Trophoblast cell (in vitro differentiated cells and primary cell): ENCODE results near the gene AKAP6.

ENCODE experiments used
- DNase-seq, 2 donors: peaks; one replicate each; pipeline ENCODE4 v3.0.0-alpha.2; 2016
- H2AFZ ChIP-seq: 2 replicates; pipeline ENCODE4 v1.6.1; 2013; ENCODE audit warnings: low read length, moderate library complexity, mild to moderate bottlenecking; ENCODE audit not compliant: insufficient read depth, poor library complexity
- H2AK5ac ChIP-seq: 2 replicates; pipeline ENCODE4 v1.6.1; 2013; ENCODE audit warnings: mild to moderate bottlenecking, low read length
- H2BK120ac ChIP-seq: 2 replicates; pipeline ENCODE4 v1.6.1; 2013; ENCODE audit warnings: low read length, mild to moderate bottlenecking, moderate library complexity; ENCODE audit not compliant: insufficient read depth, poor library complexity
- H2BK12ac ChIP-seq: 2 replicates; pipeline ENCODE4 v1.6.1; 2013; ENCODE audit warnings: mild to moderate bottlenecking, low read length, moderate library complexity
- H2BK5ac ChIP-seq: 2 replicates; pipeline ENCODE4 v1.6.1; 2013; ENCODE audit warnings: low read length, low read depth, moderate library complexity, mild to moderate bottlenecking; ENCODE audit not compliant: poor library complexity
- H3K14ac ChIP-seq: 2 replicates; pipeline ENCODE4 v1.6.1; 2013; ENCODE audit warnings: mild to moderate bottlenecking, low read length
- H3K18ac ChIP-seq: 2 replicates; pipeline ENCODE4 v1.6.1; 2013; ENCODE audit warnings: mild to moderate bottlenecking, low read length
- H3K23ac ChIP-seq: 2 replicates; pipeline ENCODE4 v1.6.1; 2013; ENCODE audit warnings: low read length
- H3K27ac ChIP-seq: 2 replicates; pipeline ENCODE4 v1.5.1; 2013; ENCODE audit warnings: low read depth, mild to moderate bottlenecking, inconsistent platforms, low read length, moderate library complexity
- H3K27me3 ChIP-seq: 2 replicates; pipeline ENCODE4 v1.6.1; 2013; ENCODE audit warnings: inconsistent platforms, mild to moderate bottlenecking, low read length, moderate library complexity; ENCODE audit not compliant: insufficient read depth
- H3K36me3 ChIP-seq, 2 experiments: 1 replicate in 1 of 2; 2 replicates in 1 of 2; pipeline ENCODE4 v1.6.1; 2013; ENCODE audit warnings: low read length in 2 of 2, mild to moderate bottlenecking in 2 of 2, moderate library complexity in 1 of 2; ENCODE audit not compliant: insufficient read depth in 2 of 2, control insufficient read depth in 1 of 2
- H3K4ac ChIP-seq: 2 replicates; pipeline ENCODE4 v1.6.1; 2013; ENCODE audit warnings: low read depth, mild to moderate bottlenecking, low read length, moderate library complexity
- H3K4me1 ChIP-seq, 2 experiments: 1 replicate in 1 of 2; 2 replicates in 1 of 2; pipeline ENCODE4 v1.6.1; 2013; ENCODE audit warnings: low read length in 2 of 2, mild to moderate bottlenecking in 2 of 2, moderate library complexity in 1 of 2; ENCODE audit not compliant: insufficient read depth in 2 of 2, control insufficient read depth in 1 of 2
- H3K4me2 ChIP-seq: 2 replicates; pipeline ENCODE4 v1.6.1; 2013; ENCODE audit warnings: inconsistent platforms, mild to moderate bottlenecking, low read length, moderate library complexity
- H3K4me3 ChIP-seq: 2 replicates; pipeline ENCODE4 v1.5.1; 2013; ENCODE audit warnings: mild to moderate bottlenecking, low read depth, low read length, inconsistent platforms
- H3K79me1 ChIP-seq: one replicate; pipeline ENCODE4 v1.6.1; 2013; ENCODE audit warnings: low read length
- H3K79me2 ChIP-seq: 2 replicates; pipeline ENCODE4 v1.6.1; 2013; ENCODE audit warnings: low read length, mild to moderate bottlenecking; ENCODE audit not compliant: control insufficient read depth, insufficient read depth, poor library complexity
- H3K9ac ChIP-seq: 2 replicates; pipeline ENCODE4 v1.6.1; 2013; ENCODE audit warnings: mild to moderate bottlenecking, low read length
- H3K9me3 ChIP-seq: 2 replicates; pipeline ENCODE4 v1.6.1; 2013; ENCODE audit warnings: low read depth, mild to moderate bottlenecking, control low read depth, inconsistent platforms, low read length; ENCODE audit not compliant: insufficient read depth
- H4K12ac ChIP-seq: 2 replicates; pipeline ENCODE4 v1.6.1; 2013; ENCODE audit warnings: low read depth, mild to moderate bottlenecking, low read length, moderate library complexity
- H4K8ac ChIP-seq: 2 replicates; pipeline ENCODE4 v1.6.1; 2013; ENCODE audit warnings: low read depth, mild to moderate bottlenecking, low read length, moderate library complexity
- H4K91ac ChIP-seq: one replicate; pipeline ENCODE4 v1.6.1; 2013; ENCODE audit warnings: low read depth, mild to moderate bottlenecking, low read length, moderate library complexity
- WGBS: extraction: QIAGEN DNeasy Blood & Tissue Kit; methylation state at CpG from one replicate; pipeline ENCODE4 v1.1.7; 2013; ENCODE audit warnings: missing lambda C conversion rate; ENCODE audit not compliant: insufficient read length, insufficient coverage; ENCODE audit errors: extremely low coverage; 5-methylcytosine and 5-hydroxymethylcytosine counted together

AKAP6 gene

DNA sequence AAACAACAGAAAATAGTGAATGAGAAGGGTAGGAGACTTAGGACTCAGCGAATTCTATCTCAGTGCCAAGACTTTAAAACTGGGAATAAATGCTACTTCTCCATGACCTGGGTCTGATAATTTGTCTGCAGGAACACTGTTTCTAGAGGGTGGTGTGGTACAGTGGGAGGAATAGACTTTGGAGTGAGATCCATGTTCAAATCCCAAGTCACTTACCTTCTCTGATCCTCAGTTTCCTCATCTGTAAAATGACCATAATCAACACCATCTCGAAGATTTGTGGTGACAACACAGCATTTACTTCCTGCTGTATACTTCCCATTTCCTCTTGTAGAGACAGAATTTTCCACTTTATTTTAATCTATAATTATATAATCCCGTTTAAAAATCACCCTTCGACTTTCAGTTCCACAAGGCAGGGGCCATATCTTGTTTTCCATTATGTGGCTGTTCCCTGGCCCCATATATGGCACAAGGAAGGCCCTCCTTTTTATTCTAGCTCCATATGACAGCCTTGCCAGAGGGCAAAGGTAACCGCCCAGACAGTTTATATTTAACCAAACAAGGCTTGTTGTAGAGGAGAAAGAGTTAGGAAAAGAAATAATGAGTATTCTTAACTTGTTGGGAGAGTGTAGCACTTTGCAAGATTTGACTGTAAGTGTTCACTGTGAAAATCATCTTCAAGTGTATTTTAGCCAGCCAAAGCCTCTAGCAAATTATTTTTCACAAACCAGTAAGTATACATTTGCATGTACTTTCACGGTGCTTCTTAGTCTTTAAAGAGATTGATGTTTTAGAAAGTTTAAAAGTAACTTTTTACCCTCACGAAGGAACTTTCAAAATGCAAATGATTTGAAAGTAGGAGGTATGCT, 243.1 kb downstream of the AKAP6 start:
- Histone ChIP-seq H3K4me2 (no peak overlapping the region), H3K18ac (no peak overlapping the region), H3K27me3 (no peaks in the 10 kb centered on the region), H4K91ac (no peak overlapping the region), H3K9ac (no peak overlapping the region), H3K9me3 (no peaks in the 10 kb centered on the region), H3K4me3 (no peak overlapping the region), H2BK120ac (no peak overlapping the region), H2BK5ac (no peak overlapping the region), H3K79me1 (no peaks in the 10 kb centered on the region), H4K12ac (no peak overlapping the region), H2BK12ac (no peak overlapping the region), H3K14ac (no peak overlapping the region), H4K8ac (no peak overlapping the region), H3K4me1 (no peaks in the 10 kb centered on the region), H3K23ac (no peak overlapping the region), H3K27ac (no peak overlapping the region), H3K36me3 (no peaks in the 10 kb centered on the region), H2AK5ac (no peak overlapping the region), H3K4ac (no peak overlapping the region), H2AFZ (no peak overlapping the region), H3K79me2 (no peaks in the 10 kb centered on the region)
- no CpG with 5 or more reads among the region's 7 CpGs for WGBS
- DNase-seq = no peak

- Histone ChIP-seq H2AK5ac (no peak overlapping the region), H3K27ac (no peak overlapping the region), H2BK5ac (no peak overlapping the region), H4K8ac (no peak overlapping the region), H3K79me1 (no peaks in the 10 kb centered on the region), H3K36me3 (no peaks in the 10 kb centered on the region), H2BK120ac (no peak overlapping the region), H3K27me3 (no peaks in the 10 kb centered on the region), H4K91ac (no peak overlapping the region), H3K18ac (no peak overlapping the region), H3K23ac (no peak overlapping the region), H3K4me3 (no peak overlapping the region), H4K12ac (no peak overlapping the region), H3K4ac (no peak overlapping the region), H3K79me2 (no peaks in the 10 kb centered on the region), H2AFZ (no peak overlapping the region), H3K9me3 (no peaks in the 10 kb centered on the region), H3K14ac (no peak overlapping the region), H3K4me1 (no peaks in the 10 kb centered on the region), H3K4me2 (no peak overlapping the region), H2BK12ac (no peak overlapping the region), H3K9ac (no peak overlapping the region)
- DNase-seq = no peak
Observed at GRCh38 chr14:32572867-32573150, 243.7 kb downstream of the AKAP6 start.

DNA sequence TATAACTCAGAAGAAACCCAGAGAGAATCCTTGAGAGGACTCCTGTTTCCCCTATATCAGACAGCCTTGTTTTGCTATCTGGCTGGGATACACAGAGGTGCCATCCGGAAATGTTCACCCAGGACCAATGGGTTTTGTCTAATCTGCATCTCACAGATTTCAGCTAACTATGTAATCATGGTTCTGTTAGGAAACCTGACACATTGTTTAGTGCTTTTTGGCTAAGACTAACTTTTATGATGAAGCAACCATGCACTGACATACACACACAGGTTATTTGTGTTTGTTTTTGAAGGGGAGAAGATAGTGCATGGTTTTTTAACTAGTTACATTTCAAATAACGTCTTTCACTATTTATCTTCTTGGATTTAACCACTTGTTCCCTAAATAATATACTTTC, 245.2 kb downstream of the AKAP6 start:
- H3K18ac ChIP-seq = no peak overlapping the region
- H2BK5ac ChIP-seq = no peak overlapping the region
- H4K8ac ChIP-seq = no peak overlapping the region
- H4K12ac ChIP-seq = no peak overlapping the region
- H3K23ac ChIP-seq = no peak overlapping the region
- no peak for DNase-seq
- no peak overlapping the region for H3K27ac ChIP-seq
- H2AK5ac ChIP-seq = no peak overlapping the region
- H2BK120ac ChIP-seq = no peak overlapping the region
- no peaks in the 10 kb centered on the region for H3K79me2 ChIP-seq
- H3K4me3 ChIP-seq = no peak overlapping the region
- no CpG with 5 or more reads among the region's 2 CpGs for WGBS
- no peaks in the 10 kb centered on the region for H3K4me1 ChIP-seq
- H3K14ac ChIP-seq = no peak overlapping the region
- no peaks in the 10 kb centered on the region for H3K79me1 ChIP-seq
- H3K4me2 ChIP-seq = no peak overlapping the region
- no peaks in the 10 kb centered on the region for H3K36me3 ChIP-seq
- no peak overlapping the region for H3K4ac ChIP-seq
- H2AFZ ChIP-seq = no peak overlapping the region
- H4K91ac ChIP-seq = no peak overlapping the region
- H3K27me3 ChIP-seq = no peaks in the 10 kb centered on the region
- H3K9me3 ChIP-seq = no peaks in the 10 kb centered on the region
- no peak overlapping the region for H3K9ac ChIP-seq
- H2BK12ac ChIP-seq = no peak overlapping the region

GRCh38 chr14:32576088-32576795, 247.1 kb downstream of the AKAP6 start:
- no peaks in the 10 kb centered on the region for H3K36me3 ChIP-seq
- H3K9ac ChIP-seq = no peak overlapping the region
- H3K27ac ChIP-seq = no peak overlapping the region
- no peaks in the 10 kb centered on the region for H3K9me3 ChIP-seq
- no peaks in the 10 kb centered on the region for H3K79me2 ChIP-seq
- no CpG with 5 or more reads among the region's 6 CpGs for WGBS
- H2AK5ac ChIP-seq = no peak overlapping the region
- H4K12ac ChIP-seq = no peak overlapping the region
- H3K4ac ChIP-seq = no peak overlapping the region
- H3K14ac ChIP-seq = no peak overlapping the region
- H3K23ac ChIP-seq = no peak overlapping the region
- DNase-seq = peak; percentile 24 to 80
- no peak overlapping the region for H2AFZ ChIP-seq
- H2BK5ac ChIP-seq = no peak overlapping the region
- no peak overlapping the region for H4K8ac ChIP-seq
- H4K91ac ChIP-seq = no peak overlapping the region
- H3K18ac ChIP-seq = no peak overlapping the region
- H3K4me3 ChIP-seq = no peak overlapping the region
- no peak overlapping the region for H3K4me2 ChIP-seq
- no peaks in the 10 kb centered on the region for H3K4me1 ChIP-seq
- H2BK120ac ChIP-seq = no peak overlapping the region
- no peaks in the 10 kb centered on the region for H3K27me3 ChIP-seq
- no peaks in the 10 kb centered on the region for H3K79me1 ChIP-seq
- H2BK12ac ChIP-seq = no peak overlapping the region
